Retinal pigment epithelial cell (primary cell): Measurements from ENCODE around the gene NPIPB8.
"Not testable (repeated sequence)": the region's sequence is repeated elsewhere in the genome, so short reads cannot be mapped to it uniquely, and the experiment has no call there.

Experiments
- DNase-seq: peaks from one replicate; pipeline ENCODE4 v3.0.0-alpha.2; 2010; ENCODE audit warnings: low read depth
- H3K4me3 ChIP-seq: 2 replicates; pipeline ENCODE4 v1.5.1; 2011; ENCODE audit warnings: mild to moderate bottlenecking, low read length, control low read depth, moderate library complexity
- CTCF ChIP-seq: conservative IDR thresholded peaks from 2 replicates; pipeline ENCODE4 v1.5.1; 2011; ENCODE audit warnings: low read depth, low read length, control low read depth, inconsistent platforms

The NPIPB8 gene

GRCh38 chr16:28603381-28604185, 34.3 kb upstream of the NPIPB8 start:
- no peak overlapping the region for H3K4me3 ChIP-seq
- TF ChIP-seq CTCF: no peak
- DNase-seq: no peak

GRCh38 chr16:28604186-28604565, 33.7 kb upstream of the NPIPB8 start:
- DNase-seq: no peak
- TF ChIP-seq CTCF: no peak

GRCh38 chr16:28606291-28607115, 31.4 kb upstream of the NPIPB8 start:
- no peak for DNase-seq
- H3K4me3 ChIP-seq: no peak overlapping the region
- no peak for TF ChIP-seq CTCF

More at GRCh38 chr16:28604186-28604565, 33.7 kb upstream of the NPIPB8 start:
- no peak overlapping the region for H3K4me3 ChIP-seq

GRCh38 chr16:28607116-28607623, 30.7 kb upstream of the NPIPB8 start:
- TF ChIP-seq CTCF: no peak
- H3K4me3 ChIP-seq: no peak overlapping the region
- no peak for DNase-seq

- DNase-seq, H3K4me3 ChIP-seq: not testable (repeated sequence)
Measured at GRCh38 chr16:28607681-28608495, 30.0 kb upstream of the NPIPB8 start.

- H3K4me3 ChIP-seq, DNase-seq: not testable (repeated sequence)
Measured at GRCh38 chr16:28608496-28608808, 29.4 kb upstream of the NPIPB8 start.

- not testable (repeated sequence) for H3K4me3 ChIP-seq, DNase-seq
Measured at GRCh38 chr16:28608867-28609596, 28.8 kb upstream of the NPIPB8 start.
